ENCODE results near the gene NGFR. TPM values are rescaled to one million over a fixed set of nuclear protein-coding genes. Genes with fewer than 3 reads are reported as not detected.

Gene NGFR
- total RNA-seq, 2 donors from 2014 or later: 0.11 to 0.50 TPM

DNA sequence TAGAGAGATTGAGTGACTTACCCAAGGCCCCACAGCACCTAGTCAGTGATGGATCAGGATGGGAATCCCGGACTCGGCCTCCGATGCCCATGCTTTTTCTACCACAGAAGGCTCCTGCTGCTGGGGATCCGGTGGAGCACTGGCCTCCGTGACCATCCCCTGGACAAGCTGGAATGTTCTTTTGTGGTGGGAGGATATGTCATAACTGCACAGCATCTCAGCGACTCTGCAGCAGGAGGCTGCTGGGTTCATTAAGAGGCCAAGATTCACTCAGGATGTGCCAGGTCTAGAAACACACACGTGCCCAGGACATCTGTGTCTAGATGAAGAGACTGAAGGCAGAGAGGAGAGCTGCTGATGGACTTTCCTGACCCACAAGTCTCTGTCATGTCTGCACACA, 34.7 kb upstream of the NGFR start:
- H3K27me3 Mint-ChIP-seq: peaks cover 47% of the 10 kb centered on the region

DNA sequence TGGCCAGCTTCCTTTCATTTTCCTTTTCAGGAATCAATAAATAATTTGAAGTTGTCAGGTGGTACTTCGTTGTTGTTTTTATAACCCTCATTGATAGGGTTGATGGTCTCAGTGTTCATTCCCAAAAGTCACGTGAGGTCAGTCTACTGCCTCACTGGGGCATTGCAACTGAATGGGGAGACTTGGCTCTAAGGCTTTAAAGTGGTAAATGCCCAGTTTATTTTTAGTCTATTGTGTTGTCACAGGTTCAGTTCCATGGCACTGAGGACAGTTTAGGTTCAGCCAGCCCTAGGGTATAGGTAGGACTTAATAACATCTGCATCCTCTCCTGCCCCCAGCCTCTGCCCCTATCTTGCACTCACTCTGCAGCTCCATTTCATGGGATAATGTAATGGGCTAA, 33.5 kb upstream of the NGFR start:
- no peak for ATAC-seq (replicated peaks)
- H3K36me3 Mint-ChIP-seq (ENCODE audit: low read depth): no peaks in the 10 kb centered on the region
- no peak overlapping the region for H3K27ac Mint-ChIP-seq
- H3K4me3 Mint-ChIP-seq: no peak overlapping the region
- H3K9me3 Mint-ChIP-seq: no peaks in the 10 kb centered on the region
- peaks cover 40% of the 10 kb centered on the region for H3K27me3 Mint-ChIP-seq
- no peaks in the 10 kb centered on the region for H3K4me1 Mint-ChIP-seq

More for the DNA sequence above, 34.7 kb upstream of the NGFR start:
- Mint-ChIP-seq H3K4me1 (no peaks in the 10 kb centered on the region), H3K9me3 (no peaks in the 10 kb centered on the region), H3K27ac (no peak overlapping the region), H3K36me3 (ENCODE audit: low read depth) (no peaks in the 10 kb centered on the region), H3K4me3 (no peak overlapping the region)
- ATAC-seq (replicated peaks): no peak

DNA sequence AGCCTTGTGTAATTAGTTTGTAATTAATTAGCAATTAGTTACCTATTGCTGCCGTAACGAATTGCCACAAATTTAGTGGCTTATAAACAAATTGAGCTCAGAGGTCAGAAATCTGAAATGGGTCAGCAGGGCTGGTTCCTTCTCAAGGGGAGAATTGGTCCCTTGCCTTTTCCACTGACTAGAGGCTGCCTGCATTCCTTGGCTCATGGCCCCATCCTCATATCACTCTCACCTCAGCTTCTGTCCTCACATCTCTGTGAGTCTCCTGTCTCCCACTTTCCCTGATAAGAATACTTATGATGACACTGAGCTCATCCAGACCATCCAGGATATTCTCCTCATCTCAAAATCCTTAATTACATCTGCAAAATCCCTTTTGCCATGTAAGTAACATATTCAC, 31.0 kb upstream of the NGFR start:
- Mint-ChIP-seq H3K27ac (no peak overlapping the region), H3K4me1 (no peaks in the 10 kb centered on the region), H3K27me3 (peaks cover 42% of the 10 kb centered on the region), H3K36me3 (ENCODE audit: low read depth) (no peaks in the 10 kb centered on the region), H3K9me3 (no peaks in the 10 kb centered on the region), H3K4me3 (no peak overlapping the region)
- ATAC-seq (replicated peaks): no peak

DNA sequence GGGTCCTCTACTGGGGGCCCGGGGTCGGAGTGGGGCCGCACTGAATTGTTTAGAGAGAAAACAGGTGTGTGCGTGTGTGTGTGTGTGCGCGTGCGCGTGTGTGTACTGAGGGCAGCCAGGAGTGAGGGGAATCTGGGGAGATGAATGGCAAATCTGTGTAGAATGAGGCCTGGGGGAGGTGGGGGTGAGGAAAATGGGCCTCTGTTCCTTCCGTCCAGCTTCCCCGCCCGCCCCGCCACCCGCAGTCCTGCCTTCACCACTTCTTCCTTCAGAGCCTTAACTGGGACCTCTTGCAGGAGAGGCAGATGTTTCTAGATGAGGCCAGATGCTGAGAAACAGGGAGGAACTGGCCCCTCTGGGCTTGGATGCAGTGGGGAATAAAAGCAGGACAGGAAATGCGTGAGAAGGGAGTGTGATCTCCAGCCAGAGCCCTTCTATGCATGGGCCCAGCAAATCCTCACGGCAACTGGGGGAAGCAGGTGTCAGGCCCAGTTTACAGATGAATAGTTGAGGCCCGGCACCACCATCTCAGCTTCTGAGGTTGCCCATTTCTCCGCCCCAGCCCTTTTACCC, 29.7 kb upstream of the NGFR start:
- no peaks in the 10 kb centered on the region for H3K36me3 Mint-ChIP-seq (ENCODE audit: low read depth)
- ATAC-seq (replicated peaks): no peak
- no peaks in the 10 kb centered on the region for H3K4me1 Mint-ChIP-seq
- H3K4me3 Mint-ChIP-seq: no peak overlapping the region
- no peaks in the 10 kb centered on the region for H3K9me3 Mint-ChIP-seq
- no peak overlapping the region for H3K27ac Mint-ChIP-seq
- H3K27me3 Mint-ChIP-seq: peaks cover 41% of the 10 kb centered on the region

DNA sequence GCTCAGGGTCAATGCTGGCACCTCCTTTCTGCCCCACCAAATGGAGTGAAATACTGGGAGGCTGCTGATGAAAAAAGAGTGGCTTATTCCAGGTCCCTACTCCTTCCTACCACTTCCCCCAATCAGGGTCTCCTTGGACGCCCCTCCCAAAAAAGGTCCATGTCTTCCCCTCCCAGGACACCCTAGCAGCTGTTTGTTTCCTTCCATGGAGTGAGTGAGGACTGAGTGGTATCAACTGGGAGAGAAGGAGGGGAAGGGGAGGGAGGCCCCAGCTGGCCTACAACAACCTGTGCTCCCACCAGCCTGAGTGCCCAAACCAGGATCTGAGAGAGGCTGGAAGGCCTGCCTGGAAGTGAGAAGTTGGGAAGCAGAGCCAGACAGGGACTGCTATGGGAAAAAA, 28.7 kb upstream of the NGFR start:
- H3K27me3 Mint-ChIP-seq: peaks cover 44% of the 10 kb centered on the region
- no peaks in the 10 kb centered on the region for H3K9me3 Mint-ChIP-seq
- ATAC-seq (replicated peaks): no peak
- H3K4me1 Mint-ChIP-seq: no peaks in the 10 kb centered on the region
- H3K27ac Mint-ChIP-seq: no peak overlapping the region
- H3K36me3 Mint-ChIP-seq (ENCODE audit: low read depth): no peaks in the 10 kb centered on the region
- H3K4me3 Mint-ChIP-seq: no peak overlapping the region

DNA sequence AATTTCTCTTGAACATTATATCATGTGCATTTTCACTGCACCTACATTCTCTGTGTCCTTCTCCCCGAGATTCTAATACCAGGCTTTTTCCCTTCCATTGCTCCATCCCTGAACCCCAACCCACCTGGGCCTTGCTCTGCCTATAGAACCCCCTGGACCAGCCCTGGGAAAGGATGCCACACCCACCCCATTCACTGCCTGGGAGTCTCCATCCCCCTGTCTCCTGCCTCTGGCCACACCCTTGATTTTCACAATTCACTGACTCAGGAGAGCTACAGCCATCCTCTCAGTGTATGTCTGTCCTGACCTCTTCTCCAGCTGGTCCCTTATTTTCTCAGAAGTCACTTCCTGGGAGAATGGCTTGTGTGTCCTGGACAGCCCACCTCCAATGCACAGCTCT, 27.9 kb upstream of the NGFR start:
- Mint-ChIP-seq H3K36me3 (ENCODE audit: low read depth) (no peaks in the 10 kb centered on the region), H3K4me1 (no peaks in the 10 kb centered on the region), H3K4me3 (no peak overlapping the region), H3K27ac (no peak overlapping the region), H3K9me3 (no peaks in the 10 kb centered on the region), H3K27me3 (peaks cover 51% of the 10 kb centered on the region)
- ATAC-seq (replicated peaks): no peak

DNA sequence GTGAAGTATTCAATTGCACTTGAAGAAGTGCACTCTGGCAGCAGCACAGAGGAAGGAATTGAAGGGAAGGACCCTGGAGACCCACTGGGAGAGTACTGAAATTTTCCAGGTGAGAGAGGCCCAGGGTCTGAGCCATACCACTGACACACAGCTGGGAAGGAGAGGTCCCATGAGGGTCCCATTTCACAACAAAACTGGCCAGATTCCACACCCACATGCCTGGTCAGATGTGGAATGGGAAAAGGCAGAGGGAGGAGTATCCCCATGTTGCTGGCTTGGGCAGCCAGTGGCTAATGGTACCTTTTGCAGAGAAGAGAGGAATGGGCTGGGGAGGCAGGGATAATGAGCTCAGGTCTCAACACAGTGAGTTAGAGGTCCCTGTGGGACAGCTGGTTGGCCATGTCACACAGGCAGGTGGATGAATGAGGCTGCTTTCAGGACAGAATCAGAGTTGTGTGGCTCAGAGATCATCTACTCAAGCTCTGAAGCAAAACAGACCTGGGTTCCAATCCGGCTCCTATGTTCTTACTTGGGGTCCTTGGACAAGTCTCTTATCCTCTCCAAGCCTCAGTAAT, 26.2 kb upstream of the NGFR start:
- Mint-ChIP-seq H3K4me1 (no peaks in the 10 kb centered on the region), H3K27me3 (peaks cover 44% of the 10 kb centered on the region), H3K4me3 (no peak overlapping the region), H3K9me3 (no peaks in the 10 kb centered on the region), H3K36me3 (ENCODE audit: low read depth) (no peaks in the 10 kb centered on the region), H3K27ac (no peak overlapping the region)
- no peak for ATAC-seq (replicated peaks)

DNA sequence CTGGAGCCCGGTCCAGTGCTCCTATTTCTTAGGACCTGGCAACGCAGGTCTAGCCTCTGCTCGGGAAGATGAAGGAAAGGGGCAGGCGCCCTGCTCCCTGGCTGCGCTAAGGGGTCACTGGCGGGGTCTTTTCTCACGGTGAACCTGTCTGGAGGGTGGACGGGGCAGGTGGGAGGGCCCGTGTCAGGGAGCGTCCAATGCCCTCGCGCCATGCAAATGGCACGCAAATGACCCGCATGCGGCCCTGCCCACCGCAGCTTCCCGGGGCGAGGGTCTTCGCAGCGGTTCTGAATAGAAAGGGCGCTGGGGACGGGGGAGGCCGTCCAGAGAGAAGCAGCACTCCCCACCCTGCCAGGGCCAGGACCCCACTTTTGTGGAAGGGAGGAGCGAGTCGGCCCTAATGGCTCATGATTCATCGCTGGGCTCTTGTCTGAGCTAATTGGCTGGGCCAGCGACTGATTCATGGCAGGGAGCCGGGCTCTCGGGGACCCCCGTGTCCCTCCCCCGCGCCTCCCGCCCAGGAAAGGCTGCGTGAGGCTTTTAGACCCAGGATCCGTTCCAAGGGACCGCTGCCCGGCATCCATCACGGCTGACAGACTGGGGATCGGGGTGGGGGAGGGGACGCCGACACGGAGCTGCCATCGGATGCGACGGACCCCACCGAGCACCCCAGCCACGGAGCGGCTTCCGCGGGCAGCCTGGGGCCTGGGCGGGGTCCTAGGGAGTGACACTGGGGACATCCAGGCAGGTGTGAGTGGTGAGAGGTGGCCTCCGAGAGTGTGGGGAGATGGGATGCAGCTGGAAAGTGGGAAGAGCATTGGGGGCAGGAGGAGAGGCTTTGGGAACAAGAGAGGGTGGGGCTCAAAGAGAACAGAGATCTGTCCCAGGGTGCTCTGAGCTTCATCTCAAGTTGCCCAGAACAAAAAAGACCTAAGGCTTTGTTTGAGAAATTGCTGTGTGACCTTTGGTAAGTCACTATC, 25.0 kb upstream of the NGFR start:
- Mint-ChIP-seq H3K9me3 (no peaks in the 10 kb centered on the region), H3K27ac (no peak overlapping the region), H3K4me3 (no peak overlapping the region)

DNA sequence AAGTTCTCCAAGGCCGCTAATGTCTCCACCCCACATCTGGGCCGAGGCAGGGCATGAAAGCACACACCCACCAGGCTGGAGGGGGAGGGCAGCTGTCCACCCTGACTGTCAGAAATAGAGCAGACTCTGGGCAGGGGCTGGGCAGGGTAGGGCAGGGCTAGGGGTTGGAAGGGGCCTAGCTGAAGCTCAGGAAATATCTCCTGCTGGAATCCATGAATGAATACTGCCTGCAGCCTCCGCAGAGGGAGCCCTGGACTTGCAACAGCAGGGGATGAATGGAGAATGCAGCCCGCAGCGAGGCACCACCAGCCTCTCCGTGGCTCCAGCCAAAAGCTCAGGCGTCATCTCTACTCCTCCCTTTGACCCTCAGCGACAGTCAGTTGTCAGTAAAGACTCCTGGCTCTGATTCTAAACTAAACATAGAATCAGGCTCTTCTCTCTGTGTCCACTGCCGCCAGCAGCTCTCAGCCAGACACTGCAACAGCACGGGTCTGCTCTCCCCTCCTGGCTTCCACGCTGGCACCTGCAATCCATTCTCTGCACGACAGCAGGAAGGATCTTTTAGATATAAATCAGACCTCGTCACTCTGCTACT, 23.9 kb upstream of the NGFR start:
- Mint-ChIP-seq H3K4me1 (no peaks in the 10 kb centered on the region), H3K4me3 (no peak overlapping the region), H3K27me3 (peaks cover 55% of the 10 kb centered on the region), H3K27ac (no peak overlapping the region), H3K9me3 (peaks cover 4% of the 10 kb centered on the region), H3K36me3 (ENCODE audit: low read depth) (no peaks in the 10 kb centered on the region)
- no peak for ATAC-seq (replicated peaks)

More for the DNA sequence above, 25.0 kb upstream of the NGFR start:
- no peaks in the 10 kb centered on the region for H3K4me1 Mint-ChIP-seq
- peaks cover 51% of the 10 kb centered on the region for H3K27me3 Mint-ChIP-seq
- no peaks in the 10 kb centered on the region for H3K36me3 Mint-ChIP-seq (ENCODE audit: low read depth)
- ATAC-seq (replicated peaks): no peak

DNA sequence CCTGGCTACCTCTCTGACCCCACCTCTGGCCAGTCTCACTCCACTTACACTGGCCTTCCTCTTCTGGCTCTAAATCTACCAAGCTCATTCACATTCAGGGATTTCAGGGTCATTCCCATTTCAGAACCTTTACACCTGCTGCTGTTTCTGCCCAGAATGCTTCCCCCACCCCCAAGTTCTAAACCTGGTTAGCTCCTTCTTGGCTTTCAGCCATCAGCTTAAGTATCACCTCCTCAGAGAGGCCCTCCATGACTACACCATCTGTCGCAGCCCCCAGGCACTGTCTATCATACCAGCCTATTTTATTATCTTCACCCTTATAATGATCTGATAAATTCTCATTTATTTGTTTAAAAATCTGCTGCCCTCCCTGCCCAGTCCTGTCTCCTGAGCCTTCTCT, 23.3 kb upstream of the NGFR start:
- Mint-ChIP-seq H3K4me1 (no peaks in the 10 kb centered on the region), H3K27me3 (peaks cover 58% of the 10 kb centered on the region), H3K36me3 (ENCODE audit: low read depth) (no peaks in the 10 kb centered on the region), H3K9me3 (peaks cover 4% of the 10 kb centered on the region), H3K4me3 (no peak overlapping the region), H3K27ac (no peak overlapping the region)
- no peak for ATAC-seq (replicated peaks)

DNA sequence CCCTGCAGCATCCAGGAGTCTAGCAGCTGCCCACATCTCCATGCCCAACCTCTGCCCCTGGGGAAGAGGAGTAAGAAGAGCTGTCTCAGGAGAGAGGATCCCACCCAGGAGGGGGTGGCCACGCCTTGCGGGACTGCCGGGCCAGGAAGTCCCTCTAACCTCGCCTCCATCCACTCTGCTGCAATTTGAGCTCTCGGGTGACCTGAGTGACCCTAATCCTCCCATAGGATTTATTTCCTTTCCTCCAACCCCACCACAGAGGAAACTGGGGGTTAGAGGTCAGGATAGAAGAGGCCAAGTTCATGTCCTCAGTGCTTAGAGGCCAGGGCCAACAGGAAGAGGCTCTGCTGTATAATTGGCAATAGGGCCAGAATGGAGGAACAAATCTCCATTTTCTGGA, 22.6 kb upstream of the NGFR start:
- no peaks in the 10 kb centered on the region for H3K4me1 Mint-ChIP-seq
- ATAC-seq (replicated peaks): no peak
- no peak overlapping the region for H3K27ac Mint-ChIP-seq
- peaks cover 4% of the 10 kb centered on the region for H3K9me3 Mint-ChIP-seq
- no peaks in the 10 kb centered on the region for H3K36me3 Mint-ChIP-seq (ENCODE audit: low read depth)
- peaks cover 59% of the 10 kb centered on the region for H3K27me3 Mint-ChIP-seq
- no peak overlapping the region for H3K4me3 Mint-ChIP-seq

DNA sequence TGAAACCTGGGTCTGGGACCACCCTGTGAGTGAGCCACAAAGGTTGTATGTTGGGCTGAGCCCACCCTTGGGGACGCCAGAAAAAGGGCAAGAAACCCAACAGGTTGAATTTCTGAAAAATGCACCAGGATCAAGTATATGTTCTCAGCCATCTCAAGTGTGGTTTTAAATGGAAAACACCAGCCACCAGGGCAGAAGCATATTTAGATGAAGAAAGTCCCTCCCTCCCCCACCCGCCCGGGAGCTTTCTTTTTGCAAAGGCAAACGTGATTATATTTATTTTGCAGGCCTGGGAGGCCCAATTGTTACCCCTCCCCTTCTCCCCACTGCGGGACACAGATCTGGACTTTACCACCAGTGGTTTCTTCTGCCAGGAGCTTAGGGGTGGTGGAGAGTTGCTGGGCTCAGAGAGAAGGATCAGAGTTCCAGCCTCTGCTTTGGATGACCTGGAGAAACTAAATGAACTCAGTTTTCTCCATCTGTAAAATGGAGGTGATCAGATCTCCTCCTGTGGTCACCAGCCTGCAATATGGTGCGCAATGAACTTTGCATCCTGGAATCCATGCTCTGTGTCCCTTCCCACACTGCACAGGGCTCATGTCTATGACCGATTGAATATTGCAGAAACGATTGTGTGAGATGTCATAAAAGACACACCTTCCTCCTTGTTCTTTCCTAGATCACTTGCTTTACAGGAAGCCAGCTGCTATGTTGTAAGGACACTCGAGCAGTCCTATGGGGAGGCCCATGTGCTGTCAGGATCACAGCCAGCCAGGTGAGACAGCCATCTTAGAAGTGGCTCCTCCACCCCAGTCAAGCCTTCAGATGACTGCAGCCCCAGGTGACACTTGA, 21.0 kb upstream of the NGFR start:
- Mint-ChIP-seq H3K27me3 (peaks cover 60% of the 10 kb centered on the region), H3K36me3 (ENCODE audit: low read depth) (no peaks in the 10 kb centered on the region), H3K9me3 (peaks cover 4% of the 10 kb centered on the region), H3K4me3 (no peak overlapping the region), H3K4me1 (no peaks in the 10 kb centered on the region), H3K27ac (no peak overlapping the region)
- no peak for ATAC-seq (replicated peaks)

DNA sequence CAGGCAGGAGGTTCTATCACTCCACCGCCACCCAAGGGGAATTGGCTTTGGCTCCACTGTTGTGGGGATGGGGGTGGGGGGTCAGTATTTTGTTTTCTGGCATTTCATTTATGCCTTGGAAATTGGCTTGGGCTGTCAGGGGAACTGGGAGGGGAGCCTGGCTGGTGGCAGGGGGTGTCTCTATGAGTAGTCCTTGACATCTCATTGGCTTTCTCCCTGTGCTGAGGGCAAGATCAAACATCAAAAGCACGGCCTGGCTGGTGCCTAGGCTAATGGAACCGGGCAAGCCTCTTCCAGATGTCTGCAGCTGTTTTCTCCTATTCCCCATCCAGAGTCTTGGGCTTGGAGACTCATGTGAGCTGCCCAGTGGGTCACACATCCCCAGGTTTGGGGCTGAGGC, 17.4 kb upstream of the NGFR start:
- Mint-ChIP-seq H3K27me3 (peaks cover 52% of the 10 kb centered on the region), H3K27ac (no peak overlapping the region), H3K9me3 (peaks cover 4% of the 10 kb centered on the region), H3K4me1 (no peaks in the 10 kb centered on the region), H3K4me3 (no peak overlapping the region), H3K36me3 (ENCODE audit: low read depth) (no peaks in the 10 kb centered on the region)
- no peak for ATAC-seq (replicated peaks)
